Measurements from ENCODE around the gene LAPTM5.

- TF ChIP-seq CTCF (IDR thresholded peaks at IDR 0.05) (no peak), EZH2 (IDR thresholded peaks at IDR 0.05; ENCODE audit: borderline replicate concordance, insufficient read depth, low read depth, low read length, poor library complexity, severe bottlenecking) (no peak)
These were observed 5.0 kb downstream of the LAPTM5 start for GRCh38 chr1:30752651-30752908.

Measured in B cell (primary cell).